Uterus (tissue), 2 donors: Measurements from ENCODE around the gene AVL9.

Experiments used
- POLR2A ChIP-seq, 2 donors: fragments of 450-650 bp; IDR thresholded peaks; one replicate each; pipeline ENCODE4 v1.6.1; 2016; ENCODE audit warnings: antibody characterized with exemption in 2 of 2, mild to moderate bottlenecking in 1 of 2, moderate library complexity in 1 of 2
- TF ChIP-seq, protein P1 (sequence below), 4 experiments: fragments of 200-600 bp in 2 of 4; fragments of 450-650 bp in 2 of 4; sonication (generic) in 2 of 4; IDR thresholded peaks; one replicate each; pipeline ENCODE4 v1.5.1; 2016 to 2019; ENCODE audit warnings: antibody characterized with exemption in 4 of 4, mild to moderate bottlenecking in 2 of 4, moderate library complexity in 1 of 4

DNA sequence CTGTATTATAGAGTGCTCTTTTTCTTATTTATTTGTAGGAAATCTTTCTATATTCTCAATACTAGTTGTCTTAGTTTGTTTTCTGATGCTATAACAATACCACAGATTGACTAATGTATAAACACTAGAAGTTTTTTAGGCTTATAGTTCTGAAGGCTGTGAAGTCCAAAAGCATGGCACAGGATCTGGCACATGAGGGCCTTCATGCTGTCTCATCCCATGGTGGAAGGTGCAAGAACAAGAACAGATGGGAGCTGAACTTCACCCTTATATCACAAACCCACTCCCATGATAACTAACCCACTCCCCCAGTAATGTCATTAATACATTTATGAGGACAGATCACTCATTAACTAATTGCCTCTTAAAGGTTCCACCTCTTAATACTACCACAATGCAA is 109.7 kb downstream of the AVL9 start:
- TF ChIP-seq, protein P1, sequence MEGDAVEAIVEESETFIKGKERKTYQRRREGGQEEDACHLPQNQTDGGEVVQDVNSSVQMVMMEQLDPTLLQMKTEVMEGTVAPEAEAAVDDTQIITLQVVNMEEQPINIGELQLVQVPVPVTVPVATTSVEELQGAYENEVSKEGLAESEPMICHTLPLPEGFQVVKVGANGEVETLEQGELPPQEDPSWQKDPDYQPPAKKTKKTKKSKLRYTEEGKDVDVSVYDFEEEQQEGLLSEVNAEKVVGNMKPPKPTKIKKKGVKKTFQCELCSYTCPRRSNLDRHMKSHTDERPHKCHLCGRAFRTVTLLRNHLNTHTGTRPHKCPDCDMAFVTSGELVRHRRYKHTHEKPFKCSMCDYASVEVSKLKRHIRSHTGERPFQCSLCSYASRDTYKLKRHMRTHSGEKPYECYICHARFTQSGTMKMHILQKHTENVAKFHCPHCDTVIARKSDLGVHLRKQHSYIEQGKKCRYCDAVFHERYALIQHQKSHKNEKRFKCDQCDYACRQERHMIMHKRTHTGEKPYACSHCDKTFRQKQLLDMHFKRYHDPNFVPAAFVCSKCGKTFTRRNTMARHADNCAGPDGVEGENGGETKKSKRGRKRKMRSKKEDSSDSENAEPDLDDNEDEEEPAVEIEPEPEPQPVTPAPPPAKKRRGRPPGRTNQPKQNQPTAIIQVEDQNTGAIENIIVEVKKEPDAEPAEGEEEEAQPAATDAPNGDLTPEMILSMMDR (IDR thresholded peaks at IDR 0.05) = no peak
- no peak for TF ChIP-seq POLR2A (IDR thresholded peaks at IDR 0.05)
